K562 (cell line): ENCODE measurements around the gene SAP25. TPM values are rescaled to one million over a fixed set of nuclear protein-coding genes. Genes with fewer than 3 reads are reported as not detected.

Experiments
- ASH1L ChIP-seq: fragments of 450-650 bp; IDR thresholded peaks from 2 replicates; pipeline ENCODE4 v1.6.1; 2018; ENCODE audit warnings: borderline replicate concordance, mild to moderate bottlenecking, low read depth; ENCODE audit not compliant: partially characterized antibody
- CTCF ChIP-seq, 3 experiments: IDR thresholded peaks in 2 of 3; conservative IDR thresholded peaks in 1 of 3; 2 replicates each; pipeline ENCODE4 v1.5.1; 2011 to 2012; ENCODE audit warnings: low read length in 3 of 3, mild to moderate bottlenecking in 3 of 3, control low read depth in 2 of 3, improper control_type of control experiment in 1 of 3, inconsistent platforms in 1 of 3, low read depth in 1 of 3, mixed read lengths in 1 of 3, moderate library complexity in 1 of 3; ENCODE audit not compliant: insufficient read depth in 2 of 3
- DACH1 ChIP-seq: fragments of 450-650 bp; IDR thresholded peaks from 2 replicates; pipeline ENCODE4 v1.6.1; 2018; ENCODE audit not compliant: partially characterized antibody
- EGR1 ChIP-seq: fragments of 450-650 bp; conservative IDR thresholded peaks from 2 replicates; pipeline ENCODE4 v1.6.1; 2017; ENCODE audit warnings: mild to moderate bottlenecking
- HMGN3 ChIP-seq: IDR thresholded peaks from 2 replicates; pipeline ENCODE4 v1.6.1; 2011; ENCODE audit warnings: borderline replicate concordance, low read depth, mild to moderate bottlenecking, mixed read lengths, low read length; ENCODE audit not compliant: insufficient read length; ENCODE audit errors: extremely low read depth
- HNRNPUL1 ChIP-seq: fragments of 200-400 bp; formaldehyde crosslinking; IDR thresholded peaks from 2 replicates; pipeline ENCODE4 v1.6.1; 2017; ENCODE audit warnings: low read length
- JUND ChIP-seq, 2 experiments: IDR thresholded peaks; 2 replicates in 1 of 2; 3 replicates in 1 of 2; pipeline ENCODE4 v1.6.1; 2011; ENCODE audit warnings: borderline replicate concordance in 2 of 2, low read depth in 2 of 2, low read length in 2 of 2, improper control_type of control experiment in 1 of 2, missing biosample characterization in 1 of 2, missing genetic modification characterization in 1 of 2, missing genetic modification reagents in 1 of 2
- MTA3 ChIP-seq: fragments of 450-650 bp; formaldehyde crosslinking; IDR thresholded peaks from 2 replicates; pipeline ENCODE4 v1.6.1; 2017; ENCODE audit warnings: mild to moderate bottlenecking, borderline replicate concordance
- MYC ChIP-seq, 2 experiments: fragments of 250-450 bp in 1 of 2; sonication (Bioruptor Pico) in 1 of 2; IDR thresholded peaks; 2 replicates each; pipeline versions ENCODE4 v1.5.1 to v1.6.1; 2012 to 2021; ENCODE audit warnings: low read depth in 2 of 2, borderline replicate concordance in 1 of 2, improper control_type of control experiment in 1 of 2, low read length in 1 of 2, mild to moderate bottlenecking in 1 of 2, moderate library complexity in 1 of 2
- REST ChIP-seq, 2 experiments: fragments of 450-650 bp; formaldehyde crosslinking in 1 of 2; IDR thresholded peaks; 2 replicates each; pipeline versions ENCODE4 v1.4.0 to v1.6.1; 2014 to 2020; ENCODE audit warnings: mild to moderate bottlenecking in 2 of 2, borderline replicate concordance in 1 of 2, low read depth in 1 of 2
- RFX1 ChIP-seq: fragments of 450-650 bp; IDR thresholded peaks from 2 replicates; pipeline ENCODE4 v1.6.1; 2016; ENCODE audit warnings: mild to moderate bottlenecking, moderate library complexity
- SMC3 ChIP-seq: conservative IDR thresholded peaks from 2 replicates; pipeline ENCODE4 v1.6.1; 2011; ENCODE audit warnings: low read depth, low read length, improper control_type of control experiment; ENCODE audit not compliant: insufficient read depth
- SREBF1 ChIP-seq: fragments of 150-350 bp; IDR thresholded peaks from 2 replicates; pipeline ENCODE4 v1.6.1; 2014; ENCODE audit warnings: antibody characterized with exemption, low read depth, low read length, borderline replicate concordance
- ZNF77 ChIP-seq: fragments of 250-450 bp; sonication (Bioruptor Pico); IDR thresholded peaks from 2 replicates; pipeline ENCODE4 v1.5.0; 2020
- polyA plus RNA-seq, 8 experiments: library from polyadenylated mRNA; depleted of rRNA in 4 of 8; stranded (reverse) in 5 of 8; unstranded in 3 of 8; fragments of >200 nt; fragmentation: Nextera tagmentation in 2 of 8; fragmentation: Illumina TruSeq in 1 of 8; extraction: Ambion mirVana in 2 of 8; extraction: Trizol in 1 of 8; gene quantifications; 2 replicates each; pipeline versions ENCODE4 v1.2.1 to v1.2.3, GENCODE V29; 2011 to 2014; ENCODE audit warnings: inconsistent platforms in 1 of 8, missing spikeins in 1 of 8
- total RNA-seq, 7 experiments: library from RNA; depleted of rRNA in 6 of 7; stranded (reverse); fragments of >200 nt in 6 of 7; fragmentation: Illumina TruSeq in 2 of 7; extraction: Trizol in 2 of 7; gene quantifications; 2 replicates each; pipeline versions ENCODE4 v1.2.1 to v1.2.3, GENCODE V29; 2011 to 2021; ENCODE audit warnings: low replicate concordance in 1 of 7

Gene SAP25
- total and polyA plus RNA-seq, 9 of the 15 experiments (the other 6 are each of a cell fraction or from before 2014, with no cell fraction given) = 0.13 to 5.3 (median 0.78) TPM; not detected in 1

GRCh38 chr7:100568896-100569844 lies 4.5 kb downstream of the SAP25 start (continued):
- peak; percentile 13; the same call in 1 of the 2 replicates for TF ChIP-seq MYC (IDR thresholded peaks at IDR 0.05; ENCODE audit: low read depth, low read length)
- no peak for TF ChIP-seq MYC (CRISPR knock-in tag; IDR thresholded peaks at IDR 0.05; ENCODE audit: borderline replicate concordance, low read depth)
- peak; percentile 28 for TF ChIP-seq REST (IDR thresholded peaks at IDR 0.05; ENCODE audit: borderline replicate concordance)
- TF ChIP-seq REST (CRISPR knock-in tag; IDR thresholded peaks at IDR 0.05; ENCODE audit: low read depth) = no peak
- TF ChIP-seq MTA3 = peak; percentile 68; the same call in 1 of the 2 replicates
- TF ChIP-seq RFX1 = peak; percentile 77
- no peak for TF ChIP-seq ASH1L
- no peak for TF ChIP-seq ZNF77
- TF ChIP-seq HNRNPUL1 = no peak
- no peak for TF ChIP-seq SREBF1
- TF ChIP-seq CTCF (IDR thresholded peaks at IDR 0.05 in 2 of 3, conservative IDR thresholded peaks at IDR 0.05 in 1 of 3; ENCODE audit: insufficient read depth in 2 of 3, low read depth in 1 of 3, low read length in 3 of 3) = peak; percentile 69 to 78 (median 76)
- TF ChIP-seq JUND (IDR thresholded peaks at IDR 0.05; ENCODE audit: borderline replicate concordance, low read depth, low read length) = 0 out of 2 replicates have a peak, but pooled peaks have one; percentile 11
- TF ChIP-seq JUND (tag; IDR thresholded peaks at IDR 0.05; ENCODE audit: borderline replicate concordance, low read depth, low read length) = no peak
- TF ChIP-seq DACH1 = peak; percentile 81
- peak; percentile 30 for TF ChIP-seq HMGN3
- TF ChIP-seq EGR1 = peak; percentile 40; the same call in 1 of the 2 replicates
- TF ChIP-seq SMC3 = peak; percentile 48; the same call in 1 of the 2 replicates
